Activated naive CD8-positive, alpha-beta T cell treated with anti-CD3 and anti-CD28 coated beads, Interleukin-2, amount 10 ng/mL, durations not matched to agents 7 days and 5 days (primary cell): ENCODE data around the gene HCN4. TPM values are rescaled to one million over a fixed set of nuclear protein-coding genes. Genes with fewer than 3 reads are reported as not detected.

Source experiments
- ATAC-seq: fragments of 150-1000 bp; cut with Tn5 transposase; one replicate; pipeline ENCODE4 v1.10.0; 2021; ENCODE audit warnings: low read depth, moderate library complexity
- POLR2A ChIA-PET: fragments of 350-600 bp; sonication (Branson Sonifier 250); formaldehyde crosslinking; loops from one replicate; lab custom pipeline; 2021; ENCODE audit warnings: antibody characterized with exemption; lab: Charles Lee
- DNase-seq: peaks from one replicate; pipeline ENCODE4 v3.0.0; 2021
- H3K27ac Mint-ChIP-seq: one replicate; pipeline ENCODE4 v1.8.0; 2022; ENCODE audit warnings: mild to moderate bottlenecking, mixed read lengths
- H3K27me3 Mint-ChIP-seq: one replicate; pipeline ENCODE4 v1.8.0; 2022; ENCODE audit warnings: mild to moderate bottlenecking, moderate library complexity, mixed read lengths
- H3K36me3 Mint-ChIP-seq: one replicate; pipeline ENCODE4 v1.8.0; 2021; ENCODE audit warnings: mild to moderate bottlenecking, mixed read lengths
- H3K4me1 Mint-ChIP-seq: one replicate; pipeline ENCODE4 v1.8.0; 2021; ENCODE audit warnings: mixed read lengths
- H3K4me3 Mint-ChIP-seq: one replicate; pipeline ENCODE4 v1.8.0; 2022; ENCODE audit warnings: mild to moderate bottlenecking, moderate library complexity, mixed read lengths
- H3K9me3 Mint-ChIP-seq: one replicate; pipeline ENCODE4 v1.8.0; 2021; ENCODE audit warnings: mixed read lengths
- total RNA-seq, 2 experiments: library from RNA; stranded (reverse); gene quantifications; one replicate each; pipeline ENCODE4 v1.2.3, GENCODE V29; 2021

Gene HCN4
- total RNA-seq, 2 experiments from 2014 or later: not detected

DNA sequence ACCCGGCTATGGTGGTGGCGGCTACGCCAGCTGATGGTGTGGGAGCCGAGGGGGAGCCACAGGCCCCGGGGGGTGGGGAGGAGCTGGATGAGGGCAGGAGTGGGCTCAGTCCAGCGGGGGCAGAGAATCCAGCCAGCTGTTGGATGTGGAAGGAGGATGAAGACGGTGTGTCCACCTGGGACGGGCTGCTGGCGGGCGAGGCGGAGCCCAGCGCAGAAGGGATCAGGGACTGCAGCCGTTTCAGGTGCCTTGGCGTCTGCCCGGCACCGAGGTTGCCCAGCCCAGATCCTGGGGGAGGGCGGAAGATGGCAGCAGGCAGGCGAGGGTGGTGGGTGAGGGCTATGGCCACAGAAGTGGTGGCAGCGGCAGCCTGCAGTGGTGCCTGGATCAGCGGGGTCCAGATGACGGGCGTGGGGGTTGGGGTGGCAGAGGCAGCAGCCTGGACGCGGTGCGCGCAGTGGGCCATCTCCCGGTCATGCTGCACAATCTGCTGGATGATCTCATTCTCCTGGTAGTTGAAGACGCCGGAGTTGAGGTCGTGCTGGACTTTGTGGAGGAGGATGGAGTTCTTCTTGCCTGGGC is 45.3 kb downstream of the HCN4 start:
- peaks cover 5% of the 10 kb centered on the region for H3K4me1 Mint-ChIP-seq

GRCh38 chr15:73322665-73323373 is 45.9 kb downstream of the HCN4 start:
- no peak overlapping the region for H3K27ac Mint-ChIP-seq
- peaks cover 5% of the 10 kb centered on the region for H3K4me1 Mint-ChIP-seq
- no peak overlapping the region for H3K4me3 Mint-ChIP-seq
- POLR2A ChIA-PET: no interaction called here
- no peaks in the 10 kb centered on the region for H3K9me3 Mint-ChIP-seq
- H3K27me3 Mint-ChIP-seq: peaks cover 13% of the 10 kb centered on the region
- ATAC-seq (no peak), DNase-seq (no peak)
- no peaks in the 10 kb centered on the region for H3K36me3 Mint-ChIP-seq

More for the DNA sequence above, 45.3 kb downstream of the HCN4 start:
- DNase-seq: no peak
- H3K4me3 Mint-ChIP-seq: no peak overlapping the region
- H3K27ac Mint-ChIP-seq: no peak overlapping the region
- H3K27me3 Mint-ChIP-seq: peaks cover 10% of the 10 kb centered on the region
- H3K36me3 Mint-ChIP-seq: no peaks in the 10 kb centered on the region
- no peaks in the 10 kb centered on the region for H3K9me3 Mint-ChIP-seq
- POLR2A ChIA-PET: no interaction called here
- ATAC-seq: no peak

- no peak overlapping the region for H3K4me3 Mint-ChIP-seq
- H3K4me1 Mint-ChIP-seq: peaks cover 5% of the 10 kb centered on the region
- POLR2A ChIA-PET: no interaction called here
- no peak for DNase-seq
- peaks cover 17% of the 10 kb centered on the region for H3K27me3 Mint-ChIP-seq
- no peak overlapping the region for H3K27ac Mint-ChIP-seq
- no peaks in the 10 kb centered on the region for H3K36me3 Mint-ChIP-seq
- no peak for ATAC-seq
- no peaks in the 10 kb centered on the region for H3K9me3 Mint-ChIP-seq
Observed at GRCh38 chr15:73321496-73322450, 47.0 kb downstream of the HCN4 start.

DNA sequence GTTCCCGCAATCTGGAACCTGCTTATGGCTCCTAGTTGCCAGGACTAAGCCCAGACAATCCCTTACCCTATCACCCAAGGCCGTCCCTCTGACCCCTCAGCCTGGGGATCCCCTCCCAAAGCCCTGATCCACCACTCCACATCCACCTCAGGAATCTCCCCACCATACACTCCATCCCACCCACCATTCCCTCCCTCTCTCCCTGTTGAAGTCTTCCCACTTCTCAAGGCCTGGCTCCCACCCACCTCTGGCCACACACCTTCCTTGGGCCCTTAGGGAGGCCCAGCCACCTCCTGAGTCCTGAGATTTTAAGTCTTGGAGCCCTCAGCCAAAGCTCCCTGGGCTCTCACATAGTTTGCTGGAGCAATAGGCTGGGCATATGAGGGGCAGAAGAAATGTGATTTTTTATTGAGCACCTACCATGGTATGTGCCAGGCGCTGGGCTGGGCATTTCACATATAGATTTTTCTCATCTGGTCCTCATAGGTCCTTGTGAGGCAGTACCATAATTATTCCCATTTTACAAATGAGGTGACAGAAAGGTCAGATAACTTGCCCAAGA is 48.1 kb downstream of the HCN4 start:
- H3K36me3 Mint-ChIP-seq: no peaks in the 10 kb centered on the region

GRCh38 chr15:73319460-73320245 is 49.1 kb downstream of the HCN4 start:
- ATAC-seq: no peak
- POLR2A ChIA-PET: no interaction called here
- no peak overlapping the region for H3K4me3 Mint-ChIP-seq
- no peak overlapping the region for H3K27ac Mint-ChIP-seq
- H3K36me3 Mint-ChIP-seq: no peaks in the 10 kb centered on the region
- DNase-seq: no peak
- H3K27me3 Mint-ChIP-seq: peaks cover 21% of the 10 kb centered on the region
- H3K4me1 Mint-ChIP-seq: peaks cover 3% of the 10 kb centered on the region
- H3K9me3 Mint-ChIP-seq: no peaks in the 10 kb centered on the region

More for the DNA sequence above, 48.1 kb downstream of the HCN4 start:
- no peak for ATAC-seq
- H3K27ac Mint-ChIP-seq: no peak overlapping the region
- H3K9me3 Mint-ChIP-seq: no peaks in the 10 kb centered on the region
- H3K27me3 Mint-ChIP-seq: peaks cover 17% of the 10 kb centered on the region
- H3K4me1 Mint-ChIP-seq: peaks cover 4% of the 10 kb centered on the region
- POLR2A ChIA-PET: no interaction called here
- no peak overlapping the region for H3K4me3 Mint-ChIP-seq
- DNase-seq: no peak

GRCh38 chr15:73318463-73319351 is 50.1 kb downstream of the HCN4 start:
- POLR2A ChIA-PET: no interaction called here
- Mint-ChIP-seq H3K4me1 (peaks cover 3% of the 10 kb centered on the region), H3K9me3 (no peaks in the 10 kb centered on the region), H3K4me3 (no peak overlapping the region), H3K36me3 (no peaks in the 10 kb centered on the region), H3K27ac (no peak overlapping the region), H3K27me3 (peaks cover 24% of the 10 kb centered on the region)
- ATAC-seq: no peak
- no peak for DNase-seq

GRCh38 chr15:73317651-73318462 is 50.9 kb downstream of the HCN4 start:
- DNase-seq: no peak
- no peaks in the 10 kb centered on the region for H3K9me3 Mint-ChIP-seq
- ATAC-seq: no peak
- H3K4me1 Mint-ChIP-seq: peaks cover 3% of the 10 kb centered on the region
- no peak overlapping the region for H3K27ac Mint-ChIP-seq
- POLR2A ChIA-PET: no interaction called here
- no peak overlapping the region for H3K4me3 Mint-ChIP-seq
- H3K36me3 Mint-ChIP-seq: no peaks in the 10 kb centered on the region
- H3K27me3 Mint-ChIP-seq: peaks cover 24% of the 10 kb centered on the region

GRCh38 chr15:73313861-73314260 is 54.9 kb downstream of the HCN4 start:
- no peak overlapping the region for H3K27ac Mint-ChIP-seq
- DNase-seq (no peak), ATAC-seq (no peak)
- peaks cover 13% of the 10 kb centered on the region for H3K27me3 Mint-ChIP-seq
- H3K4me1 Mint-ChIP-seq: no peaks in the 10 kb centered on the region
- no peaks in the 10 kb centered on the region for H3K9me3 Mint-ChIP-seq
- H3K36me3 Mint-ChIP-seq: no peaks in the 10 kb centered on the region
- H3K4me3 Mint-ChIP-seq: no peak overlapping the region
- POLR2A ChIA-PET: no interaction called here

DNA sequence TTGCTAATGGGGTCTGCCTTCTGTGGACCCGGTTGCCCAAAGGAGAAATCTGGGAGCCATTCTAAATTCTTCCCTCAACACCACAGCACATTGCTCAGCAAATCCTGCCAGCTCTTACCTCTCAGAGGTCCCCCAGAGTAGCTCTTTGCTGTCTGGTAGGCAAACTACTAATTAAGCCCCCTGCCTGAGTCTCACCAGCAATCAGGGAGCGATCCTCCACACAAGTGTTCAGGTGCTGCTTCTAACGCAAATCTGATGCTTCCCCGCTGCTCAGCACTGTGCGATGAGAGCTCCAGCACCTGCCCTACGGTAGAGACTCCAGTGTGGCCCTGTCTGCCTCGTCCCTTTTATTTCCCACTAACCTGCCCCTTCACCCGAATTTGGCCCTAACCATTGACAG is 60.5 kb downstream of the HCN4 start:
- Mint-ChIP-seq H3K4me3 (no peak overlapping the region), H3K4me1 (peaks cover 5% of the 10 kb centered on the region), H3K27ac (no peak overlapping the region), H3K36me3 (no peaks in the 10 kb centered on the region), H3K9me3 (no peaks in the 10 kb centered on the region), H3K27me3 (no peaks in the 10 kb centered on the region)
- POLR2A ChIA-PET: no interaction called here
- no peak for ATAC-seq
- DNase-seq: no peak

DNA sequence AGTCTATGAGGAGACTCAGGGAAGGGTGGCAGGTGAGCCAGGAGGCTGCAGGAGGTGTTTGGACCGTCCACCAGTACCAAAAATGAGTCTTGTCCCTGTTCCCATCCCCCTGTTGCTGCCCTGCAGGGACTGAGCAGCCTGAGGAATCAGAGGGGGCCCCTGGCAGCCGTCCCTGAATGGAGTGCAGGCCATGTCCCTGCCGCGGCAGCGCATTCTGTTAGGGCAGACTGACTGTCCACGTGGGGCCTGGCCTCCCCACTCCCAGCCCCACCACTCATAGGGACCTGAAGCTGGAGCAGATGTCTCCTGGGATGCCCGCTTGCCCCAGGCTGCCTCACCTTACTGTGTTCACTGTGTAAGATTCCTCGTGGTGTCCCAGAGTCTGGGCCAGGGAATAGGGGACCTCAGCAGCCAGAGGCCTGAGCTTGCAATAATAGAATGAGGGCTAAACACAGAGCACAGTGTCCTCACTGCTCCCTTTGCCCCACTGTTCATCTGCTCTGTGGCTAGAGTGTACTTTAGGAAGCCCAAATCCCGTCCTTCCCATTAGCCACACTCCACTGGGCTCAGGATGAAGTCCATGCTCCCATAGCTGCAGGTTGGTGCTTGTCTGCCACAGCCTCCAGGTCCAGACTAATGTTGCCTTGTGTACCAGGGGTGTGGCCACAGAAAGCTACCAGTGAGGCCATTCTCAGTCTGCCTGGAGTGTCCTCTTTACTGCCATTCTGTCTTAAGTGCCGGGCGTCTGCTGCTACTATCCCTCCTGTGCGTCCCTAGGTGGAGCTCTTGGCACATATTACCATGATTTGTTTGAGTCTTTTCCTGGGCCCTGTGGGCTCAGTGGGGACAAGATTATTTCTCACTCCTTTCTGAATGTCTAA is 63.2 kb downstream of the HCN4 start:
- POLR2A ChIA-PET: no interaction called here
- Mint-ChIP-seq H3K4me3 (no peak overlapping the region), H3K4me1 (peaks cover 5% of the 10 kb centered on the region), H3K9me3 (no peaks in the 10 kb centered on the region), H3K36me3 (no peaks in the 10 kb centered on the region), H3K27ac (no peak overlapping the region), H3K27me3 (no peaks in the 10 kb centered on the region)
- no peak for DNase-seq
- ATAC-seq: no peak

- Mint-ChIP-seq H3K27me3 (no peaks in the 10 kb centered on the region), H3K4me3 (no peak overlapping the region), H3K27ac (no peak overlapping the region), H3K36me3 (no peaks in the 10 kb centered on the region), H3K9me3 (no peaks in the 10 kb centered on the region), H3K4me1 (peaks cover 5% of the 10 kb centered on the region)
- POLR2A ChIA-PET: no interaction called here
- no peak for ATAC-seq
- no peak for DNase-seq
Observed at GRCh38 chr15:73303636-73304035, 65.1 kb downstream of the HCN4 start.
